ENCODE data around the gene AKAP5. TPM values are rescaled to one million over a fixed set of nuclear protein-coding genes. Genes with fewer than 3 reads are reported as not detected.

Gene AKAP5
- total RNA-seq, 1 experiment from 2014 or later: 0.14 TPM

- DNase-seq (ENCODE audit: unreplicated experiment): peak; percentile 3
- H3K4me3 Mint-ChIP-seq (ENCODE audit: unreplicated experiment): peak overlapping the region; percentile 78
- BruUV-seq (replicated peaks): no TSS peak
- POLR2A ChIA-PET: interaction anchor here (0.7 to 2.1 kb wide), 5 partner anchors 13 to 234 kb away, joined by 3 to 5 read pairs (median 3); partner anchors contain the start of gene MTHFD1
- H3K4me1 Mint-ChIP-seq (ENCODE audit: insufficient read depth, unreplicated experiment): peaks cover 6% of the 10 kb centered on the region
- no peaks in the 10 kb centered on the region for H3K9me3 Mint-ChIP-seq (ENCODE audit: unreplicated experiment)
- H3K27ac Mint-ChIP-seq (ENCODE audit: low read depth, unreplicated experiment): no peak overlapping the region
- CTCF ChIA-PET: interaction anchor here (1.2 to 3.0 kb wide), 3 partner anchors 35 to 121 kb away, joined by 3 to 22 read pairs (median 5); no protein-coding TSS in a partner anchor
- intact Hi-C loops (cut with micrococcal nuclease): no loop called here
- H3K36me3 Mint-ChIP-seq (ENCODE audit: insufficient read depth, unreplicated experiment): peaks cover 6% of the 10 kb centered on the region
- no peak for TF ChIP-seq CTCF (IDR thresholded peaks at IDR 0.05; ENCODE audit: unreplicated experiment)
- H3K27me3 Mint-ChIP-seq (ENCODE audit: insufficient read depth, unreplicated experiment): no peaks in the 10 kb centered on the region
These were observed 648 bp upstream of the AKAP5 start for GRCh38 chr14:64464651-64465050.

GRCh38 chr14:64465831-64466554 is 694 bp downstream of the AKAP5 start:
- intact Hi-C loops (cut with micrococcal nuclease): no loop called here
- peak overlapping the region; percentile 78 for H3K4me3 Mint-ChIP-seq (ENCODE audit: unreplicated experiment)
- TF ChIP-seq CTCF (IDR thresholded peaks at IDR 0.05; ENCODE audit: unreplicated experiment): no peak
- no peak overlapping the region for H3K27ac Mint-ChIP-seq (ENCODE audit: low read depth, unreplicated experiment)
- POLR2A ChIA-PET: interaction anchor here (0.6 to 2.0 kb wide), 8 partner anchors 15 to 438 kb away, joined by 3 to 6 read pairs (median 3); partner anchors contain the start of gene ZBTB25
- peaks cover 6% of the 10 kb centered on the region for H3K4me1 Mint-ChIP-seq (ENCODE audit: insufficient read depth, unreplicated experiment)
- H3K9me3 Mint-ChIP-seq (ENCODE audit: unreplicated experiment): no peaks in the 10 kb centered on the region
- peak; percentile 18 for DNase-seq (ENCODE audit: unreplicated experiment)
- no peaks in the 10 kb centered on the region for H3K27me3 Mint-ChIP-seq (ENCODE audit: insufficient read depth, unreplicated experiment)
- CTCF ChIA-PET: interaction anchor here (0.6 to 1.5 kb wide), 7 partner anchors 18 to 174 kb away, joined by 3 to 4 read pairs (median 3); no protein-coding TSS in a partner anchor
- no TSS peak for BruUV-seq (replicated peaks)
- peaks cover 3% of the 10 kb centered on the region for H3K36me3 Mint-ChIP-seq (ENCODE audit: insufficient read depth, unreplicated experiment)

- H3K4me3 Mint-ChIP-seq (ENCODE audit: unreplicated experiment): no peak overlapping the region
- H3K27ac Mint-ChIP-seq (ENCODE audit: low read depth, unreplicated experiment): no peak overlapping the region
- BruUV-seq (replicated peaks): no TSS peak
- DNase-seq (ENCODE audit: unreplicated experiment): no peak
- POLR2A ChIA-PET: interaction anchor here (0.9 to 2.0 kb wide), 3 partner anchors 16 to 34 kb away, joined by 3 to 6 read pairs (median 5); no protein-coding TSS in a partner anchor
- no peak for TF ChIP-seq CTCF (IDR thresholded peaks at IDR 0.05; ENCODE audit: unreplicated experiment)
- H3K9me3 Mint-ChIP-seq (ENCODE audit: unreplicated experiment): no peaks in the 10 kb centered on the region
- intact Hi-C loops (cut with micrococcal nuclease): no loop called here
- peaks cover 6% of the 10 kb centered on the region for H3K4me1 Mint-ChIP-seq (ENCODE audit: insufficient read depth, unreplicated experiment)
- no peaks in the 10 kb centered on the region for H3K27me3 Mint-ChIP-seq (ENCODE audit: insufficient read depth, unreplicated experiment)
- H3K36me3 Mint-ChIP-seq (ENCODE audit: insufficient read depth, unreplicated experiment): no peaks in the 10 kb centered on the region
- CTCF ChIA-PET: interaction anchor here (1.1 to 2.7 kb wide), 4 partner anchors 17 to 37 kb away, joined by 3 to 13 read pairs (median 4); no protein-coding TSS in a partner anchor
These were observed 1.8 kb downstream of the AKAP5 start for GRCh38 chr14:64467101-64467500.

GRCh38 chr14:64467566-64467965 is 2.3 kb downstream of the AKAP5 start:
- Mint-ChIP-seq H3K4me1 (ENCODE audit: insufficient read depth, unreplicated experiment) (peaks cover 6% of the 10 kb centered on the region), H3K27me3 (ENCODE audit: insufficient read depth, unreplicated experiment) (no peaks in the 10 kb centered on the region), H3K27ac (ENCODE audit: low read depth, unreplicated experiment) (no peak overlapping the region), H3K4me3 (ENCODE audit: unreplicated experiment) (no peak overlapping the region), H3K36me3 (ENCODE audit: insufficient read depth, unreplicated experiment) (no peaks in the 10 kb centered on the region), H3K9me3 (ENCODE audit: unreplicated experiment) (no peaks in the 10 kb centered on the region)
- ChIA-PET POLR2A (interaction anchor here (1.1 kb wide), 1 partner anchor 212 kb away, joined by 4 read pairs; no protein-coding TSS in a partner anchor), CTCF (interaction anchor here (1.1 to 2.7 kb wide), 4 partner anchors 8 to 38 kb away, joined by 3 to 13 read pairs (median 4); no protein-coding TSS in a partner anchor)
- DNase-seq (ENCODE audit: unreplicated experiment): no peak
- intact Hi-C loops (cut with micrococcal nuclease): no loop called here
- TF ChIP-seq CTCF (IDR thresholded peaks at IDR 0.05; ENCODE audit: unreplicated experiment): no peak
- no TSS peak for BruUV-seq (replicated peaks)
